COLO829 (cell line): Measurements from ENCODE around the gene RBKS.

ENCODE experiments used
- DNase-seq: peaks from one replicate; pipeline ENCODE4 v3.0.0; 2012; ENCODE audit warnings: low spot score

RBKS gene

GRCh38 chr2:27831279-27832050 lies 58.7 kb downstream of the RBKS start:
- no peak for DNase-seq

- DNase-seq = no peak
Measured at GRCh38 chr2:27830656-27831055, 59.5 kb downstream of the RBKS start.

- DNase-seq = no peak
Measured at GRCh38 chr2:27829791-27830190, 60.4 kb downstream of the RBKS start.

- no peak for DNase-seq
Measured at GRCh38 chr2:27828305-27828704, 61.9 kb downstream of the RBKS start.

GRCh38 chr2:27824401-27824800 lies 65.8 kb downstream of the RBKS start:
- DNase-seq = no peak

- DNase-seq = no peak
Measured at GRCh38 chr2:27823569-27823968, 66.6 kb downstream of the RBKS start.

GRCh38 chr2:27823135-27823534 lies 67.1 kb downstream of the RBKS start:
- no peak for DNase-seq

- DNase-seq = no peak
Measured at GRCh38 chr2:27822049-27822448, 68.1 kb downstream of the RBKS start.

GRCh38 chr2:27815860-27816438 lies 74.2 kb downstream of the RBKS start:
- DNase-seq = no peak

GRCh38 chr2:27814758-27815157 lies 75.4 kb downstream of the RBKS start:
- DNase-seq = no peak

- no peak for DNase-seq
Measured at GRCh38 chr2:27811768-27812167, 78.4 kb downstream of the RBKS start.

GRCh38 chr2:27810455-27810854 lies 79.7 kb downstream of the RBKS start:
- DNase-seq = no peak

- DNase-seq = peak; percentile 19
Measured at GRCh38 chr2:27809761-27810241, 80.4 kb downstream of the RBKS start.

GRCh38 chr2:27808984-27809383 lies 81.2 kb downstream of the RBKS start:
- no peak for DNase-seq

GRCh38 chr2:27808418-27808817 lies 81.8 kb downstream of the RBKS start:
- no peak for DNase-seq

- DNase-seq = no peak
Measured at GRCh38 chr2:27807476-27807875, 82.7 kb downstream of the RBKS start.

GRCh38 chr2:27806311-27807059 lies 83.7 kb downstream of the RBKS start:
- DNase-seq = no peak

GRCh38 chr2:27805180-27805579 lies 85.0 kb downstream of the RBKS start:
- DNase-seq = no peak

- no peak for DNase-seq
Measured at GRCh38 chr2:27804146-27804545, 86.0 kb downstream of the RBKS start.

- no peak for DNase-seq
Measured at GRCh38 chr2:27803046-27803445, 87.1 kb downstream of the RBKS start.

GRCh38 chr2:27802547-27802946 lies 87.6 kb downstream of the RBKS start:
- DNase-seq = no peak

GRCh38 chr2:27800856-27801255 lies 89.3 kb downstream of the RBKS start:
- DNase-seq = no peak

- no peak for DNase-seq
Measured at GRCh38 chr2:27799646-27800010, 90.6 kb downstream of the RBKS start.
